ENCODE data around the gene PRAC1. TPM values are rescaled to one million over a fixed set of nuclear protein-coding genes. Genes with fewer than 3 reads are reported as not detected.

PRAC1 gene
- total RNA-seq, 4 donors from 2014 or later, result not detected

DNA sequence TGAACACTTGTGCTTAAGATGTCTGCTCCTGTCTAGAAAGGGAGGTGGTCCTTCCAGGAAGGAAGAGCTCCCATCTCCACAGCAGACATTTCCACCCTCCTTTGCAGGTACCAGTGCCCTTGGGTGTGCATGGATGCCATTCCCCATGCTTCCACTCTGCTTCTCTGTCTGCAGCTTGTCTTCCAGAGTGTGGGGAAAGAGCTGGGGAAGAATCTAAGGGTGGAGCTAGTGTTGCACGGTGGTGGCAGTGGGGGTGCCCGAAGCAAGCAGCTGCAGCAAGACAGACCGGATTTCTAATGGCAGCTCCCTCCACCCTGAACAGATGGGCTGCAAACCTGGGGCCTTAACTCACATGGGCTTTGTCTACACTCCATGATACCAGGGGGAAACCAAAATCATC is 28.9 kb upstream of the PRAC1 start:
- WGBS, result 0% methylated on average over 3 of the region's 3 CpGs
- Histone ChIP-seq H3K9me3 (no peaks in the 10 kb centered on the region), H3K27me3 (peaks cover 100% of the 10 kb centered on the region), H3K4me3 (no peak overlapping the region), H3K4me1 (peaks cover 26% of the 10 kb centered on the region), H3K36me3 (no peaks in the 10 kb centered on the region), H3K27ac (no peak overlapping the region)
- TF ChIP-seq, protein P1, sequence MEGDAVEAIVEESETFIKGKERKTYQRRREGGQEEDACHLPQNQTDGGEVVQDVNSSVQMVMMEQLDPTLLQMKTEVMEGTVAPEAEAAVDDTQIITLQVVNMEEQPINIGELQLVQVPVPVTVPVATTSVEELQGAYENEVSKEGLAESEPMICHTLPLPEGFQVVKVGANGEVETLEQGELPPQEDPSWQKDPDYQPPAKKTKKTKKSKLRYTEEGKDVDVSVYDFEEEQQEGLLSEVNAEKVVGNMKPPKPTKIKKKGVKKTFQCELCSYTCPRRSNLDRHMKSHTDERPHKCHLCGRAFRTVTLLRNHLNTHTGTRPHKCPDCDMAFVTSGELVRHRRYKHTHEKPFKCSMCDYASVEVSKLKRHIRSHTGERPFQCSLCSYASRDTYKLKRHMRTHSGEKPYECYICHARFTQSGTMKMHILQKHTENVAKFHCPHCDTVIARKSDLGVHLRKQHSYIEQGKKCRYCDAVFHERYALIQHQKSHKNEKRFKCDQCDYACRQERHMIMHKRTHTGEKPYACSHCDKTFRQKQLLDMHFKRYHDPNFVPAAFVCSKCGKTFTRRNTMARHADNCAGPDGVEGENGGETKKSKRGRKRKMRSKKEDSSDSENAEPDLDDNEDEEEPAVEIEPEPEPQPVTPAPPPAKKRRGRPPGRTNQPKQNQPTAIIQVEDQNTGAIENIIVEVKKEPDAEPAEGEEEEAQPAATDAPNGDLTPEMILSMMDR (IDR thresholded peaks at IDR 0.05), result no peak
- TF ChIP-seq POLR2AphosphoS5 (IDR thresholded peaks at IDR 0.05) (no peak), POLR2A (IDR thresholded peaks at IDR 0.05) (no peak), EP300 (IDR thresholded peaks at IDR 0.05) (no peak)
- DNase-seq (ENCODE audit: low spot score in 2 of 2), result no peak

DNA sequence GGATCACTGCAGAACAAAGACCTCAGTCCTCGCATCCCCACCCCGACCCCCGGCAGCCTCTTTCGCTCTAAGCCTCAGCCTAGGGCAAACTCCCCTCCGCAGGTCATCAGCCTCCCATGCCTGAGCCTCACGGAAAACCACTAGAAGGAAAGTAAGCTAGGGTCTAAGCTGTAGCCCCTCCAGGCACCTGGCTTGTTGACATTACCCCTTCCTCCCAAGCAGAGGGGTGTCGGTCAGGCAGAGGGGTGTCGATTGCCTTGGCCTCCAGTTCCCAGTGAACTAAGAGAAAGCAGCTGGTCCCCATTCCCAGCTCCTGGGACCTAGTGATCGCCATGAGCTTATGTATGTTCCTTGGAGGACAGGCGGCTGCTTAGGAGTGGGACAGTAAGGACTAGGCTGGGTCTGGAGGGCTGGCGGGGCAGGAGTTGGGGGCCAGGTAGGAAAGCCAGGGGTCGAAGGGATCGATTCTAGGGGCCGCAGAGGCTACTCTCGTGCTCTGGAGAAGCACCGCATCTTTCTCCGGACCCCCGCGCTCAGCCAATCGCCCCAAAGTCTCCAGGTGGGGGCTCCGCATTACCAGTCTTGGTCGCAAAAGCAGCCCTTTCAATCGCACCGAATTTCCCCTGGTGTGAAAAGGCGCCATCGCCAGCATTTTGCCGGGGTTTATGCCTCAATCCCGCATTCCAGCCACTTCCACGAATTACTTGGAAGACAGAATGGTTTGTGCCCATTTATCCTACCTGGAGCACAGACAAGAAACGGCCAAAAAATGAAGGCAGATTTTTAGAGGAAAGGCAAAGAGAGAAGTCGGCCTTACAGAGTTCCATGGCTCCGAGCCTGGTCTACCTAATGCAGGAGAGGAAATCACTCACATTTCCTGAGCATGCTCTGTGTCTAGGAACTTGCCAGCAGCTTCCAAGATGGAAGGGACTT is 27.6 kb upstream of the PRAC1 start:
- Histone ChIP-seq H3K27ac (no peak overlapping the region), H3K27me3 (peaks cover 100% of the 10 kb centered on the region), H3K9me3 (no peaks in the 10 kb centered on the region), H3K4me1 (peaks cover 23% of the 10 kb centered on the region), H3K36me3 (no peaks in the 10 kb centered on the region), H3K4me3 (no peak overlapping the region)
- no peak for TF ChIP-seq POLR2AphosphoS5 (IDR thresholded peaks at IDR 0.05)
- TF ChIP-seq POLR2A (IDR thresholded peaks at IDR 0.05), result no peak
- no peak for TF ChIP-seq EP300 (IDR thresholded peaks at IDR 0.05)
- TF ChIP-seq, protein P1 (IDR thresholded peaks at IDR 0.05), result no peak
- no peak for DNase-seq (ENCODE audit: low spot score in 2 of 2)
- 17% methylated on average over 24 of the region's 32 CpGs for WGBS

- 37% methylated on average over 16 of the region's 16 CpGs for WGBS
- peaks cover 14% of the 10 kb centered on the region for H3K4me1 ChIP-seq
- TF ChIP-seq POLR2A (IDR thresholded peaks at IDR 0.05) (no peak), POLR2AphosphoS5 (IDR thresholded peaks at IDR 0.05) (no peak), EP300 (IDR thresholded peaks at IDR 0.05) (no peak)
- TF ChIP-seq, protein P1 (IDR thresholded peaks at IDR 0.05), result no peak
- H3K27me3 ChIP-seq, result peaks cover 100% of the 10 kb centered on the region
- DNase-seq (ENCODE audit: low spot score in 2 of 2), result no peak
- no peak overlapping the region for H3K4me3 ChIP-seq
- H3K9me3 ChIP-seq, result no peaks in the 10 kb centered on the region
- H3K27ac ChIP-seq, result no peak overlapping the region
- no peaks in the 10 kb centered on the region for H3K36me3 ChIP-seq
Measured at GRCh38 chr17:48748718-48749566, 26.6 kb upstream of the PRAC1 start.

DNA sequence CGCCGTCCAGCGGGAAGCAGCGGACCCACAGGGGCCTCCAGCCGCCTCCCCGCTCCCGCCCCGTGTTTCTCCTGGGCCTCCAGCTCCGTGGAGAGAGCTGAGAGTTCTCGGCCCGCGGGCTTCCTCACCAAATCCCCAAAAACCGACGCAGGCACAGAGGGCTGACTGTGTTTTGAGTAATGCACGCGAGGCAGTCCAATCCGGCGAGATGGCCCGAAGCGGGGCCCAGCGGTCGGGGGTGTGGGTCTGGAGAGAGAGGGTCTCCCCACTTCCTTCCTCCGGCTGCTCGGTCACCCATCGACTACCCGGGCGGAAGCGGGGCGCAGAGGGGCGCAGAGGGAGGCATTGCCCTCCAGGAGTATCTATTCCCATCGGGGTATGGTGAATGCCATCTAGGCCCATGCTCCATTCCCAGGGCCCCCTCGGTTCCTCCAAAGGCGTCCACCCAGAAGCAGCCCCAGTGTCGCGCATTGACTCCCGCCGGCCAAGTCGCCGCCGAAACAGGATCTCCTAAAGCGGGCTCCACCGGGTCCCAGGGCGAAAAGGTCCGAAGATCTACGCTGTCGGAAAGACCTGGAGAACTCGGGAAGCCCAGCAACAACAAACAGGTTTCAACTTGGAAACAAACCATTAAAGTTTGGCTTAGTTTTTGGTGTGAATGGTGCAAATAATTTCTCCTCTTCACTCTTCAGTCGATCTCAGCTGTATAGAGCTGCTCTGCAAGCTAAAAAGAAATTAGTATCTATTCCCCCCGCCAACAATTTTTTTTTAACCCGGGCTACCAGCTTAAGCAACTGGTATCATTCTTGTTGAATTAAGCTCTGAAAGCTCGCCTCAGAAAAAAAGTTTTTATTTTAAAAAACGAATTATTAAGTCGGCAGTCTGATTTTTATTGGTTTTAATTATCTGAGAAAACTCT is 25.4 kb upstream of the PRAC1 start:
- H3K27me3 ChIP-seq, result peaks cover 100% of the 10 kb centered on the region

More for the DNA sequence above, 25.4 kb upstream of the PRAC1 start:
- TF ChIP-seq POLR2A (IDR thresholded peaks at IDR 0.05) (no peak), EP300 (IDR thresholded peaks at IDR 0.05) (no peak), POLR2AphosphoS5 (IDR thresholded peaks at IDR 0.05) (no peak)
- TF ChIP-seq, protein P1 (IDR thresholded peaks at IDR 0.05), result no peak
- no peaks in the 10 kb centered on the region for H3K9me3 ChIP-seq
- peaks cover 9% of the 10 kb centered on the region for H3K4me1 ChIP-seq
- no peak overlapping the region for H3K4me3 ChIP-seq
- H3K36me3 ChIP-seq, result no peaks in the 10 kb centered on the region
- H3K27ac ChIP-seq, result no peak overlapping the region
- no peak for DNase-seq (ENCODE audit: low spot score in 2 of 2)
- WGBS, result 14% methylated on average over 28 of the region's 53 CpGs

Data from suprapubic skin (tissue), 4 donors.